Measurements from ENCODE around the gene CFAP45.

The CFAP45 gene

GRCh38 chr1:159853417-159854115 is 46.4 kb downstream of the CFAP45 start:
- DNase-seq (ENCODE audit: low read depth), result no peak

GRCh38 chr1:159851407-159851806 is 48.6 kb downstream of the CFAP45 start:
- no peak for DNase-seq (ENCODE audit: low read depth)

- no peak for DNase-seq (ENCODE audit: low read depth)
Measured at GRCh38 chr1:159849626-159850366, 50.2 kb downstream of the CFAP45 start.

GRCh38 chr1:159848326-159848725 is 51.6 kb downstream of the CFAP45 start:
- no peak for DNase-seq (ENCODE audit: low read depth)

- no peak for DNase-seq (ENCODE audit: low read depth)
Measured at GRCh38 chr1:159847231-159847630, 52.7 kb downstream of the CFAP45 start.

GRCh38 chr1:159845751-159846629 is 54.0 kb downstream of the CFAP45 start:
- no peak for DNase-seq (ENCODE audit: low read depth)

GRCh38 chr1:159843459-159843858 is 56.5 kb downstream of the CFAP45 start:
- DNase-seq (ENCODE audit: low read depth), result no peak

GRCh38 chr1:159841749-159842148 is 58.2 kb downstream of the CFAP45 start:
- no peak for DNase-seq (ENCODE audit: low read depth)

- no peak for DNase-seq (ENCODE audit: low read depth)
Measured at GRCh38 chr1:159839116-159839849, 60.7 kb downstream of the CFAP45 start.

- no peak for DNase-seq (ENCODE audit: low read depth)
Measured at GRCh38 chr1:159838715-159839114, 61.2 kb downstream of the CFAP45 start.

GRCh38 chr1:159835862-159836525 is 64.0 kb downstream of the CFAP45 start:
- DNase-seq (ENCODE audit: low read depth), result no peak

GRCh38 chr1:159835356-159835755 is 64.6 kb downstream of the CFAP45 start:
- DNase-seq (ENCODE audit: low read depth), result no peak

- DNase-seq (ENCODE audit: low read depth), result no peak
Measured at GRCh38 chr1:159832309-159832708, 67.7 kb downstream of the CFAP45 start.

GRCh38 chr1:159831412-159832141 is 68.4 kb downstream of the CFAP45 start:
- DNase-seq (ENCODE audit: low read depth), result no peak

GRCh38 chr1:159830722-159831121 is 69.2 kb downstream of the CFAP45 start:
- no peak for DNase-seq (ENCODE audit: low read depth)

- no peak for DNase-seq (ENCODE audit: low read depth)
Measured at GRCh38 chr1:159829822-159830465, 70.0 kb downstream of the CFAP45 start.

- DNase-seq (ENCODE audit: low read depth), result no peak
Measured at GRCh38 chr1:159829273-159829634, 70.7 kb downstream of the CFAP45 start.

GRCh38 chr1:159828581-159829272 is 71.2 kb downstream of the CFAP45 start:
- no peak for DNase-seq (ENCODE audit: low read depth)

- DNase-seq (ENCODE audit: low read depth), result no peak
Measured at GRCh38 chr1:159828176-159828575, 71.8 kb downstream of the CFAP45 start.

- DNase-seq (ENCODE audit: low read depth), result no peak
Measured at GRCh38 chr1:159827549-159827948, 72.4 kb downstream of the CFAP45 start.
